Glomerular visceral epithelial cell (primary cell): Measurements from ENCODE around the gene HK3.

Experiments
- DNase-seq: peaks from one replicate; pipeline ENCODE4 v3.0.0-alpha.2; 2016; ENCODE audit errors: extremely low spot score

HK3 gene

DNA sequence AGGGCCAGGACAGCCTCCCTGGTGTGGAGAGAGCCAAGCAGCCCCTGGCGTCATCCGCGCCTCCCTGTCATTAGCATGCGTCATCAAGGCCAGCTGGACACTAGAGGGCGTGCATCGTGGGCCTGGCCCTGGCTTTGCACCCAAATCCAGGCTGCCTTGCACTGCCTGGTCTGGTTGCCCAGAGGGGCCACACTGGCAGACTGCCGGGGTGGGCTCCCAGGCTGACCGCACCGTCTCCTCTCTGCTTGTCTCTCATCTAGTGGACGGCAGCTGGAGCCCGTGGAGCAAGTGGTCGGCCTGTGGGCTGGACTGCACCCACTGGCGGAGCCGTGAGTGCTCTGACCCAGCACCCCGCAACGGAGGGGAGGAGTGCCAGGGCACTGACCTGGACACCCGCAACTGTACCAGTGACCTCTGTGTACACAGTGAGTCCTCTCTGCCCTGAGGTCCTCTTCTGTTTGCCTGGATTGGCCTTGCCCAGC lies 29.0 kb downstream of the HK3 start:
- peak; percentile 48 for DNase-seq

DNA sequence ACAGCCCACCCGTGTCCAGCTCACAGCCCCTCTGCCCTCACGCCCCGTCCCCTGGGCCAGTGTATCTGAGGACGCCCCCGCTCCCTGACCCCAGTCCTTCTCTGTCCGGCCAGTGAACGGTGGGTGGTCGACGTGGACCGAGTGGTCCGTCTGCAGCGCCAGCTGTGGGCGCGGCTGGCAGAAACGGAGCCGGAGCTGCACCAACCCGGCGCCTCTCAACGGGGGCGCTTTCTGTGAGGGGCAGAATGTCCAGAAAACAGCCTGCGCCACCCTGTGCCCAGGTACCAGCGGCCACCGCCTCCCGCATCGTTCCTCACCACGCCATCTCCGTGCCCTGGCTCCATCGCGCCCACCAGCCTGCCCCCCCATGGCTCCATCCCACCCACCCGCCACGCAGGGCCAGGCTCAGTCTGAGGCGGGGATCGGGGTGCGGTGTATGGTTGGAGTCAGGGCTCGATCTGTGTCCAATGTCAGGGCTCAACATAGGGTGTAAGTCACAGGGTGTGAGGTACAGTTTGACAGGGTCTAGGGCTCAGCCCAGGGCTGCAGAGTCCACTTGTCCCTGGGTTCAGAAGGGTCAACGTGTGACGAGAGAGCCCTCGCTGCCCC lies 29.5 kb downstream of the HK3 start:
- DNase-seq = no peak

DNA sequence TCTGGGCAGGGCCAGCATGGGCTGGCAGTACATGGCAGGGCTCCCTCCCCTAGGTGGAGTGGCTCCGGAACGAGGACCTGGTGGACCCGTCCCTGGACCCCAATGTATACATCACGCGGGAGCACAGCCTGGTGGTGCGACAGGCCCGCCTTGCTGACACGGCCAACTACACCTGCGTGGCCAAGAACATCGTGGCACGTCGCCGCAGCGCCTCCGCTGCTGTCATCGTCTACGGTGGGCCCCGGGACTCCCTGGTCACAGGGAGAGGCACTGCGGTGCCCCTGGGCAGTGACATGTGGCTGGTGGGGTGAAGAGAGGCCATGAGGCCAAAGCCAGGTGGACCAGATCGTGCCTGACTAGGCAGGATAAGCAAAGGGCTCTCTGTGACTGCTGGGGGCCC lies 30.4 kb downstream of the HK3 start:
- DNase-seq = no peak

DNA sequence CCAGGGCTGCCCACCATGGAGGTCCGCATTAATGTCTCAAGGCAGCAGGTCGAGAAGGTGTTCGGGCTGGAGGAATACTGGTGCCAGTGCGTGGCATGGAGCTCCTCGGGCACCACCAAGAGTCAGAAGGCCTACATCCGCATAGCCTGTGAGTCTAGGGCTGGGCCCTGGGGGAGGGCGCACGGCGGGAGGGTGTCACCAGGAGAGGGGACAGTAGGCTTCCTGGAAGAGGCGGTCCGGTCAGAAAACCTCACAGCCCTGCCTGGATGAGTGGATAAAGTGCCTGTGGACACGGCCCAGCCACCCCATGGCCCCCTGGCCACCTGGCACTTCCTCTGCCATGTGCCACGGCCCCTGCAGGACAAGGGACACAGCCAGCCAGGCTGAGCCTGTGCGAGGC lies 31.0 kb downstream of the HK3 start:
- no peak for DNase-seq

DNA sequence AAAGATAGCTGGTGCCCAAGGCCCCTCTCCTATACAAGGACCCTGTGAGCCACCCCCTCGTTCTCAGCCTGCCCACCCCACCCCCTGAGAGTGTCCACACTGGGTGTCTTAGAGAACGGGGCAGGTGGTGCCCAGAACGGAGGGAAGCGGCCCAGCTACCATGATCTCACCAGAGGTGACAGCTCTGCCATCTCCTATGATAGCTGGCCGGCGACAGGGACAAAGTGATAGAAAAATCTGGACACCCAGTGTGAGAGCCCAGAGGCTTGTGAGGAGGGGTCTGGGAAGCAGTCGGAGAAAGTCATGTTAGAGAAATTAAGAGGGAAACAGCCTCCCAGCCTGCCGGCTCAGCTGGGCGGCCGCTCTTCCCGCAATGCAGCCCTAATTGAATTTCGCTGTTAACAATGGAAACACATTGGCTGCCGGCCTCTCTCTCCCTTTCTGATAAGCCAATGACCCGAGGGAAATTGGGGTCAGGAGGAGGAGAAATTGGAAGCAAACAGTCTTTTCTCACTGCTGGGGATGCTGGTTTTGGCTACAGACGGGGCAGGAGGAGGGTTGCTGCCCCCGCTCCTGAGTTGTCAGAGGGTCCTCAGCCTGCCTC lies 32.3 kb downstream of the HK3 start:
- DNase-seq = no peak

DNA sequence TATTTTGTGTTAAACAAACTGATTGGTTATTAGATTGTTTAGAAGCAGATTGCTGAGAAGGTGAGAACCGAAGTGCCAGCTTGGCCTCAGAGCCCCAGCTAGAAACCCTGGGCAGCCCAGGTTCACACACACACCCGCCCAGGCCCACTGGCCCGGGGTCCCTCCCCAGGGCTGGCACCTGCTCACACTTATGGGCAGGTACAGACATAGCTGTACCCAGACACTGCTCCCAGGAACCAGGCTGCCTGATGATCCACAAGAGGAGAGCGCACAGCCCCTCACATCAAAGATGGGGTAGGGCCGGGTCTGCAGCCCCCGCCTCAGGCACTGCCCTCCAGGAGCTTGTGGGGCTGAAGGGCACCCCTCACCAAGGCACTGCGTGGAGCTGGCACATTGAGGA lies 33.2 kb downstream of the HK3 start:
- DNase-seq = no peak

DNA sequence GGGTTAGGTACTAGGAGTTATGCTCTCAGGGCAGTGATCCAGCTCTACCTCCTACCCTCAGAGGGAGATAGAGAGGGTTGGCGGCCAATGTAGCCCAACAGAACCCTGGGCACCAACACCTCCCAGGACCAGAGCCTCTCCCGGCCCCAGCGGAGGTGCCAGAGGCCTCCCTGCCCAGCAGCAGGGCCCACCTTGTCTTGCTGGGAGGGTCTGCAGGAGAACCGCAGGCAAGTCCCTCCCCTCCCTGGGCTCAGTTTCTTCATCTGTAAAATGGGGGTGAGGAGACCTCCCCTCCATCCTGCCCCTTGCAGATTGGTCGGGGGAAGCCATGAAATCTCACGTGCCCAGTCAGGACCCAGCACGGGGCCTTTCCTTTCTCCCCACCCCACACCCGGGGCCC lies 34.4 kb downstream of the HK3 start:
- DNase-seq = no peak

DNA sequence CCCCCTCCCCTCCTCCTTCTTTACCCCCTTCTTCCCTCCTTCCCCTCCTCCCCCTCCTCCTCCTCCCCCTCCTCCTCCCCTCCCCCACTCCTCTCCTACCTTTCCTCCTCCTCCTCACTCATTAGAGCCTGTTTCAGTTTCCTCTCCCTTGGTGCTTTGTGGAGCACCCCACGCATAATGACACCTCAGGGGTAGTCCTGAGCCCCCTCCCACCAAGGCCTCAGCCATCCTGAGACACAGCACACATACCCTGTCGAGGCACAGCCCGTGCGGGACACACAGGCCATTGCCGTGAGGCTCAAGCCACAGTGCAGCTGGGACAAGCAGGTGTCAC lies 35.4 kb downstream of the HK3 start:
- DNase-seq = no peak

DNA sequence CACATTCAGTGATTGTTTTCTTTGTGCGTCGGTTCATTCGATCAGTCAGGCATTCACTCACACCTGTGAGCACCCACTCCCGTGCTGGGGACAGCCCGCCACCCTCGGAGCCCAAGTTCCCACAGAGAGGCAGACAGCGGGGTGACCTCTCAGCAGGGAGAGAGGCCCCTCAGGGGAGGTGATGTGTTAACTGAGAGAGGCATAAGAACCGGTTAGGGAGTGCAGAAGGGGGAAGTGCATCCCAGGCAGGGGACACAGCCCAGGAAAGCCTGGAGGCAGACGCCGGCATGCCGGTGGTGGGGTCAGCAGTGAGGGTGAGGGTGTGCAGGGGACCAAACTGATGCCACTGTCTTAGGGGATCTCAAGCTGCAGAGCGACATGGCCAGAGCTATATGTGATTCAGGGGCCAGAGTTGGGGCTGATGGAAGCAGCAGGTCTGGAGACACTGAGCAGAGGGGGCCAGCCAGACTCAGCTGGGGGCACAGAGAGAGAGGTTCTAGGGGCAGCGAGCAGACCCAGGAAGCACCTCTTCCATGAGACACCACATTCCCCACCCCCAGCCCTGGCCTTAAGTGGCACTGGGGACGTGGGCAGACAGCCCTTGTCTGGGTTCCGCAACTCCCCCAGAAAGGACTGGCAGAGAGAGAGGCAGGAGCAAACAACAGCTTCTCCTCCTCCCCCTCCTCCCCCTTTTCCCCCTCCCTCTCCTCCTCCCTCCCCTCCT lies 35.9 kb downstream of the HK3 start:
- DNase-seq = no peak

DNA sequence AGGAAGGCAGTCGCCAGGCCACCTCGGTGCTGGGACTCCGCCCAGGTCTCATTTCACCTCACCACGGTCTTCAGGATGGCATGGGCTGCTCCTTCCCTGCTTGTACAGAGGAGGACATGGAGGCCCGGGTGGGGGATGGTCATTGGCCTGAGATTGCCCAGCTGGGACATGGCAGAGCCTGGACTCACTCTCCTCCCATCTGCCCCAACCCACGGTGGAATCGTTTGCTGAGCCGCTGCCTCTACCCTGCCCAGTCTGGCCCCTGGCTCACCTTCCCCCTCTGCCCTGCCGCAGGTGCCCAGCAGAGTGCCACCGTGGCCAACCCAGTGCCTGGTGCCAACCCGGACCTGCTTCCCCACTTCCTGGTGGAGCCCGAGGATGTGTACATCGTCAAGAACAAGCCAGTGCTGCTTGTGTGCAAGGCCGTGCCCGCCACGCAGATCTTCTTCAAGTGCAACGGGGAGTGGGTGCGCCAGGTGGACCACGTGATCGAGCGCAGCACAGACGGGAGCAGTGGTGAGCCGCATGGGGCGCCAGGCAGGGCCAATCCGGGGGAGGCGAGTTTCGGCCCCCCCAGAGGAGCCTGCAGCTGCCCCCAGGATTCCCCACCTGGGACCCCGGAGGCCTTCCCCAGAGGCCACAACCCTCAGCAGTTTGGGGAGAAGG lies 36.7 kb downstream of the HK3 start:
- no peak for DNase-seq

DNA sequence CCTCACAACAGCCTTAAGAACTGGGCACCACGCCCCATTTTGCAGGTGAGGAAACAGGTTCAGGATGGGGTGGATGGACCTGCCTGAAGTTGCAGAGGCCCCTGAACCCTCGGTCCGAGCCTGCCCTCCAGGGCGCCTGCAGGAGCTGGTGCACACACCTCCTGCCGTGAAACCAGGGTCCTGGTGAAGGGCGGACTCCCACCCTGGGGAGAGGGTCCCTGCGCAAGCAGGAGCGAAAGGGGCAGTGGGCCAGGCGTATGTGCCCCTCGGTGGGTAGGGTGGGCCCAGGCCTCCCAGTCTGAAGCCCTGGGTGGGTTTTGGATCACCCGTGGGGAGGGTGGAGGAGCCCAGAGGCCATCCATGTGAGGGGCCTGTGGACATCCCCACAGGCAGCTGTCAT lies 37.9 kb downstream of the HK3 start:
- no peak for DNase-seq

DNA sequence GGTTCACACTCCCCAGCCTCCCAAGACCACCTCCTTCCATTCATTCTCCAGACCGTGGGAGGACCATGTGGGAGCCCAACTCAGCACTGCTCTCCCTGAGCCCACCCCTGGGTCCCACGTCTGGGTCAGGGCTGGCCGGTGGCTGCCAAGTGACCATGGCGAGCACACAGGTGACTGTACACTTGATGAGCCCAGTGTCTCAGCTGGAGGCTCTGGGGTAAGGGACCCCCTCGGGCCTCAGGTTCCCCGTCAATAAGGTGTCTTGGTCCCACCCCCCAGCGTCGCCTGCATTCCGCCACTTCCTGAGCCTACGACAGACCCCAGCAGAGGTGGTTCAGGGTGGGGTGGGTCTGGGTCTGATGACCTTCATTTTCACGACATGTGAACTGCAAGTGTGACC lies 38.8 kb downstream of the HK3 start:
- DNase-seq = no peak

DNA sequence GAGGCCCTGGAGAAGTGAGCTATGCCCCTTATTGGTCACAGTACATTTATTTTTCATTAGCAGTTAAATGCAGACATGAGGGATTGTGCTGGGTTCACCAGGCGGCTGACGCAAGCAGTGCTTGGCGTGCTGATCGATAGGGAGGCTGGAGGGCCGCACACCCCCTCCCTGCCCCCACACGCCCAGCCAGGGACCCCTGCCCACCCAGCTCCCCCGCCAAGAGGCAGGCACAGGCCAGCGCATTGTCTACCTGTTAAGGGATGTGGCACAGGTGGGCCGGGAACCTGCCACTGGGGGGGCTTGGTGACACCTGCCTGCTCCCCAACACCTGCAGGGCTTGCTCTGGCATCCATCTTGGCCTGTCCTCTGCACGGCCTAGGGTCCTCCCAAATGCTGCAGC lies 39.2 kb downstream of the HK3 start:
- DNase-seq = no peak

DNA sequence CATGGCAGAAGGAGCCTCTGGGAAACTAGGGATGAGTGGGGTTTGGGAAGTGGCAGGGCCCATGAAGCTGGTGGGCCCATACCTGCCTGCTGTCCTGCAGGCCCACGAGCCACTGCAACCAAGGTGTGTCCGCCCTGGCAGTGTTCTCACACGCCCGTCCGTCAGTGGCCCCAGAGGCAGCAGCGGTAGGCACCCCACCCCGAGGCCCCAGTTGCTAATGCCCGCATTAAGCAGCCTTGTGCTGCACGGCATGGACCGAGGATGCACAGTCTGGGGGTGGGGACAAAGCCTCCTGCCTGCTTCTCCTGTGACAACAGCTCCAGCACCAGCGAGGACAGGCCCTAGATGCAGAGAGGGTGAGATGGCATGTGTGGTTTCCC lies 41.3 kb downstream of the HK3 start:
- DNase-seq = no peak

DNA sequence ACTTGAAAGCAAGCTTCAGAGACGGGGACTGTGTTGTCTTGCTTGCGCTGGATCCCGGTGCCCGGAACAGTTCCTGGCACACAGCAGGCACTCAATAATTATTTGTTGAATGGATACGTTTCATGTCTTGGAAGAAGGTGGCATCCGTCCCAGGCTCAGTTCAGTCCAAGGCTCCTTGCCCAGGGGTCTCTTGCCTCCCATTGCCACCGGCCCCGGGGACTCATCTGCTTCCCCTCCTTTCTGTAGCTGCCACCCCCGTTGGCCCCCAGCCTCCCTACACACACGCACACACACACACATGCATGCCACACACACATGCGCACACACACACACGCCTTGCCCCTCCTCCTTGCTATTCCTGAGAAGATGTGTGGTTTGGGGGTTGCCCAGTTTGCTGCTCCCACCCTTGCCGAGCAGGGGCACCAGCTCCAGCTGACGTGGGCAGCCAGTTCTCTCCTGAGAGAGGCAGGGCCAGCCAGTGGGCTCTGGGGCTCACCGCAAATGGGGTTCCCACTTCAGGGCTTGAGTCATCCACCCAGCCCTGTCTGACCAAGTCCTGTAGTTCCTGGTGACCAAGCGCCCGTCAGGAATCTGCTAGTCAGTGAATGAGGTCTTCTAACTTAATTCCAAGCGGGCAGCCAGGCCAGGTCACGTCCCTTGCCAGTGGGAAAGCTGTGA lies 41.8 kb downstream of the HK3 start:
- no peak for DNase-seq

DNA sequence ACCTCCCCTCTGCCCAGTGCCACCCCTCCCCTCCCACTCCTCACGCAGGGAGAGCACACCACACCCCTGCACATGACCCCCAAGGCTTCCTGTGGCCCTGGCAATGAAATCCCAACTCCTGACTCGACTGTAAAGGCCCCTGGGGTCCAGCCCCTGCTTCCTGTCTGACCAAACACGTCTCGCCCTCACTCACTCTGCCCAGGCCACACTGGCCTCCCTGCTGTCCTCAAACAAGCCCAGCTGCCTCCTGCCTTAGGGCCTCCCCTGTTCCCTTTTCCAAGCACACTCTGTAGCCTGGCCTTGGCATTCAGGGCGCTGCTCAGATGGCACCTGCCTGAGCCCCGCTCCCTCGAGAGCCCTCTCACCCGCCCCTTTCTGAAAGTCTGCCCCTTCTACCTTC lies 42.4 kb downstream of the HK3 start:
- no peak for DNase-seq

DNA sequence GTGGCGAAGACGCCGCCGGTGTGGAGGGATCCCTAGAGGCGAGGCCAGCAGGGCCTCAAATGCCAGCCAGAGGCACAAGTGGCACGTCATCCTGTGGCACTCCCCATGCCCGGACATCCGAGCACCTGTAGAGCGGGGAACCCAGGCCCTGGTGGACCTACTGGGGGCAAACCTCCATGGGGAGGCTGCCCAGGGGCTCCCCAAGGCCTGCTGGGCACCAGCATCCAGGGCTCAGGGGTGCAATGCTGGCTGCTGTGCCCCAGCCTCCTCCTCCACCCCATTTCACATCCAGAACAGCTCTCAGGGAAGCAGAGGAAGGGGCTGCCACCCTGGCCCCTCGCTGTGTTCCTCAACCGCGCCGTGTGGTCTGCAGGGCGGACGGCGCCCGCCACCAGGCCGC lies 43.5 kb downstream of the HK3 start:
- DNase-seq = no peak

DNA sequence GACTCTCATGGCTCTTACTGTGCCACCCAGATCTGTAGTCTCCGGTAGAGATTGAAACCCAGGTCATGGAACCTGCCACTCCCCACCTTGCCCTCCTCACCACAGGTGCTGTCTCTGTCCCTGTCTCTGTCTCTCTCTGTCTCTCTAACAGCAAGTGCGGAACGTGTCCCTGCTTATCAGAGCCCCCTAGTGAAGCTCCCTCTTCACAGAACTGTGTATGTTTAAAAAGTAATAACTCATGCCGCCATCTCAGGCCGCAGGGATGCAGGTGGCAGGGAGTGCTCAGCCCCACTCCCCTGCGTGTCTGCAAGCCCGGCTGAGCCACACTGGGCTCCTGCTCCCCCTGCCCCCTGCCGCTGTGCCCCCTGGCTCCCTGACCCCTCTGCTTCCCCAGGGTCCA lies 45.0 kb downstream of the HK3 start:
- DNase-seq = no peak

DNA sequence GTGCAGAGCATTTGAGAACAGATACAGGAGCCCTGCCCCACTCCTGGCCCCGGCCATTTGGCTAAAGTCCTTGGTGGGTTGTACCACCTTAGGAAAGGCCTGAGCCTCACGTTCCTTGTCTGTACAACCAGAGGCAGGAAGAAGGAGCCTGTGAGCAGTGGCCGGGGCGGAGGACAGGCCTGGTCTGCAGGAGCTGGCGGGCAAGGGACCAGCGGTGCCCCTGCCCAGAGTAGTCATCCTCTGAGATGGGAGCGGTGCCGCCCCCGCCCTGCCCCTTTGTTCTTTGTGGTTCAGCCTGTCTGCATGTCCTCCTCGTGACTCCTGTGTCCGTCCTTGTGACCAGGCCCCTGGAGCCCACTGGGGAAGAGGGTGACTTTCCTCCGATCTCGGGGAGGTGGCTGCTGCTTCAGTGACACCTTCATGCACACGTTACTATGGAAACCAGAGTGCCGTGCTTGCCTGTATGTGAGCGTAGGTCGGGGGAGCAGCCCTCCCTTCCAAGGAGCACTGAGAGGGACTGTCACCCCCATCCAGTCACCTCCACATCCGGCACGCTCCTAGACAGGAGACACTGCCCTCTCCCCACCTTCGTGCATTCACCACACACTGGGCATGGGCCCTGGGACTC lies 45.9 kb downstream of the HK3 start:
- DNase-seq = no peak

DNA sequence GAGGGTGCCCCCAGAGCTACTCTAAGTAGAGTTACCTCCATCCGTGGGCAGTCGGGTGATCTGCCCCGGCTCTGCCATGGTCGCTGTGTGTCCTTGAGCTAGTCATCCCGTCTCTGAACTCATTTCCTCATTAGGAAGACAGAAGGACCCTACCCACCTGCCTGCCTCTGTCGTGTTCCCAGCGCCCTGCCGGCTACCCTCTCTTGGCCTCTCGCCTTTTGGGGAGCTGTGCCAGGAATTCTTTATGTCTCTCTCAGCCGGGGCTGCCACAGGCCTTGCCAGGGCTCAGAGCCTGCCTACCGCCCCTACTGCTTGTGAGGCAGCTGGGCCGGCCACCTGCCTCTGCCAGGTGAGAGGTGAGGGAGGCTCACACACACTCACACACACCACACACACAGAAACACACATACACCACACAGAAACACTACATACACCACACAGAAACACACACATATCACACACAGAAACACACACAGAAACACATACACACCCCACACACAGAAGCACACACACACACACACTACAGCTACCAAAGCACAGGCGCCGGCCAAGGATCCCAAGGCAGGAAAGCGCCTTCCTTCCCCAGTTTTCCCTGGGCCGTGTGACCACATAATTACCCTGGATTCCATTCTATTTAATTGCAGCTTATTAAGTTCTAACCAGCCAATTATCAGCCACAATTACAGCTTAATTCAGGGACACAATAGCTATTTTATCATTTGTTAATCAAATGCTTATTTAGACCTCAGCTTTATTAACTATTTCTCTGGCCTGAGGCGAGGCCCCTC lies 47.1 kb downstream of the HK3 start:
- no peak for DNase-seq

DNA sequence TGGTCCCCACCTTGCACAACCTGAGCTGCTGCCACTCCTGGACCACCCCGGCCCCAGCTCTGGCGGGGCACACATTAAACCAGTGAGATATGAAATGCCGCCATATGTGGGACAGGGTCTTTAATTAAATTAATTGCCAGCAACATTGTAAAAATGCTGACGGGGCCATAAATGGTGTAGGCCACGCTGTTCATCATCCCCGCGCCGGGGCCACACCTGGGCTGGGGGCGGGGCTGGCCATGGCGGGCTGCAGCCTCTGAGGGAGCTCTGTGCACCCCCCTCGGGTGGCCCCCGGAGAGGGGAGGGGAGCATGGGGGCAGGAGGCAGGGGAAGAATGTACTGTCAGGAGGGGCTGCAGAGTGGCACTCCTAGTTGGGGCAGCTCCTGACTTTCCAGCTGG lies 47.8 kb downstream of the HK3 start:
- no peak for DNase-seq
